Adrenal gland (tissue), 5 donors: ENCODE measurements around the gene LRRC74A.

Experiments
- POLR2A ChIP-seq, 2 donors: fragments of 450-650 bp; IDR thresholded peaks; one replicate each; pipeline ENCODE4 v1.6.1; 2017; ENCODE audit warnings: antibody characterized with exemption in 2 of 2, mild to moderate bottlenecking in 2 of 2, moderate library complexity in 1 of 2
- TF ChIP-seq, protein P1 (sequence below), 6 experiments: fragments of 450-650 bp in 4 of 6; fragments of 200-600 bp in 2 of 6; sonication (generic) in 1 of 6; IDR thresholded peaks; 1 replicate in 5 of 6; 2 replicates in 1 of 6; pipeline versions ENCODE4 v1.5.1 to v1.8.0; 2016 to 2021; ENCODE audit warnings: antibody characterized with exemption in 6 of 6, mild to moderate bottlenecking in 2 of 6, moderate library complexity in 1 of 6
- donor health status: DM: no; HTN: no; CAD: no.

DNA sequence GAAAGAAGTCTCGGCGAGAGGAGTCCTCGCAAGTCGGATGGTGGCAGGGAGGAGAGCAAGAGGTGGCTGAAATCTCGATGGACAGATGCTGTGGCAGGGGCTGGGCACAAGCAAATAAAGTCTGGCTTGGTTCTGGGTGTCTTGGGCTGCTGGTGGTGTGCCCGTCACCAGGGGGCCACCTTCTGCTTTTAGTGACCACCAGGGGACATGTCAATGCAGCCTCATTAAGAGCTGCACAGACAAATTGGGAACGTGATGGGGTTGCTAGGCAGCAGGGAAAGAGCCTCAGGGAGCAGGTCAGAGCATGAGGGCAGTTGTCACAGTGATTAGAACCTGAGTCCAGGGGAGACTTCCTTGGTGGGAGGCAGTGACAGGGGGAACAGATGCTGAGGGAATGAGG is 44.0 kb downstream of the LRRC74A start:
- no peak for TF ChIP-seq POLR2A (IDR thresholded peaks at IDR 0.05)
- TF ChIP-seq, protein P1, sequence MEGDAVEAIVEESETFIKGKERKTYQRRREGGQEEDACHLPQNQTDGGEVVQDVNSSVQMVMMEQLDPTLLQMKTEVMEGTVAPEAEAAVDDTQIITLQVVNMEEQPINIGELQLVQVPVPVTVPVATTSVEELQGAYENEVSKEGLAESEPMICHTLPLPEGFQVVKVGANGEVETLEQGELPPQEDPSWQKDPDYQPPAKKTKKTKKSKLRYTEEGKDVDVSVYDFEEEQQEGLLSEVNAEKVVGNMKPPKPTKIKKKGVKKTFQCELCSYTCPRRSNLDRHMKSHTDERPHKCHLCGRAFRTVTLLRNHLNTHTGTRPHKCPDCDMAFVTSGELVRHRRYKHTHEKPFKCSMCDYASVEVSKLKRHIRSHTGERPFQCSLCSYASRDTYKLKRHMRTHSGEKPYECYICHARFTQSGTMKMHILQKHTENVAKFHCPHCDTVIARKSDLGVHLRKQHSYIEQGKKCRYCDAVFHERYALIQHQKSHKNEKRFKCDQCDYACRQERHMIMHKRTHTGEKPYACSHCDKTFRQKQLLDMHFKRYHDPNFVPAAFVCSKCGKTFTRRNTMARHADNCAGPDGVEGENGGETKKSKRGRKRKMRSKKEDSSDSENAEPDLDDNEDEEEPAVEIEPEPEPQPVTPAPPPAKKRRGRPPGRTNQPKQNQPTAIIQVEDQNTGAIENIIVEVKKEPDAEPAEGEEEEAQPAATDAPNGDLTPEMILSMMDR (IDR thresholded peaks at IDR 0.05) = peak in 1 of 6 experiments; percentile 4
